Measurements from ENCODE around the gene DLST. TPM values are rescaled to one million over a fixed set of nuclear protein-coding genes. Genes with fewer than 3 reads are reported as not detected.

The DLST gene
- total and polyA plus RNA-seq, 2 experiments from 2014 or later = 10.8 to 68.7 TPM

- H3K4me1 ChIP-seq (ENCODE audit: insufficient read depth) = peaks cover 25% of the 10 kb centered on the region
- peaks cover 20% of the 10 kb centered on the region for H4K20me1 ChIP-seq (ENCODE audit: insufficient read depth, poor library complexity, severe bottlenecking)
- peaks cover 5% of the 10 kb centered on the region for H3K27me3 ChIP-seq
- 40% methylated on average over 3 of the region's 3 CpGs for WGBS (ENCODE audit: low lambda C conversion rate, missing lambda C conversion rate)
- no peaks in the 10 kb centered on the region for H3K36me3 ChIP-seq (replicated peaks; ENCODE audit: insufficient read depth, low read depth)
- H3K9me2 ChIP-seq (replicated peaks; ENCODE audit: insufficient read depth) = no peaks in the 10 kb centered on the region
- H3K4me2 ChIP-seq = peak overlapping the region; percentile 91
- H3K27ac ChIP-seq = peak overlapping the region; percentile 79
- peaks cover 26% of the 10 kb centered on the region for H3K79me2 ChIP-seq
- TF ChIP-seq CTCF (IDR thresholded peaks at IDR 0.05; ENCODE audit: poor library complexity) (no peak), EZH2phosphoT487 (IDR thresholded peaks at IDR 0.05; ENCODE audit: low read depth, severe bottlenecking, unreplicated experiment) (no peak), EZH2 (IDR thresholded peaks at IDR 0.05; ENCODE audit: borderline replicate concordance) (no peak)
- H3K4me3 ChIP-seq = no peak overlapping the region
- DNase-seq (ENCODE audit: low spot score) = peak; percentile 42
- no peak overlapping the region for H2AFZ ChIP-seq
- H3K9me3 ChIP-seq (ENCODE audit: low read depth) = no peaks in the 10 kb centered on the region
Observed at GRCh38 chr14:74879427-74880182, 2.1 kb upstream of the DLST start.

- H3K27me3 ChIP-seq = no peaks in the 10 kb centered on the region
- H3K27ac ChIP-seq = peak overlapping the region; percentile 98
- H2AFZ ChIP-seq = peak overlapping the region; percentile 99
- no peaks in the 10 kb centered on the region for H3K9me2 ChIP-seq (replicated peaks; ENCODE audit: insufficient read depth)
- TF ChIP-seq EZH2phosphoT487 (IDR thresholded peaks at IDR 0.05; ENCODE audit: low read depth, severe bottlenecking, unreplicated experiment) = no peak
- TF ChIP-seq EZH2 (IDR thresholded peaks at IDR 0.05; ENCODE audit: borderline replicate concordance) = no peak
- TF ChIP-seq CTCF (IDR thresholded peaks at IDR 0.05; ENCODE audit: poor library complexity) = no peak
- H3K4me3 ChIP-seq = peak overlapping the region; percentile 96
- H4K20me1 ChIP-seq (ENCODE audit: insufficient read depth, poor library complexity, severe bottlenecking) = peaks cover 46% of the 10 kb centered on the region
- no peaks in the 10 kb centered on the region for H3K36me3 ChIP-seq (replicated peaks; ENCODE audit: insufficient read depth, low read depth)
- 2% methylated on average over 45 of the region's 49 CpGs for WGBS (ENCODE audit: low lambda C conversion rate, missing lambda C conversion rate)
- peaks cover 25% of the 10 kb centered on the region for H3K4me1 ChIP-seq (ENCODE audit: insufficient read depth)
- no peaks in the 10 kb centered on the region for H3K9me3 ChIP-seq (ENCODE audit: low read depth)
- peak; percentile 65 for DNase-seq (ENCODE audit: low spot score)
- H3K4me2 ChIP-seq = peak overlapping the region; percentile 91
- H3K79me2 ChIP-seq = peaks cover 53% of the 10 kb centered on the region
Observed at GRCh38 chr14:74882103-74882920, 596 bp downstream of the DLST start.

- Histone ChIP-seq H3K36me3 (replicated peaks; ENCODE audit: insufficient read depth, low read depth) (no peaks in the 10 kb centered on the region), H3K4me2 (no peak overlapping the region), H3K79me2 (peaks cover 66% of the 10 kb centered on the region), H3K9me3 (ENCODE audit: low read depth) (no peaks in the 10 kb centered on the region), H3K27me3 (no peaks in the 10 kb centered on the region), H3K27ac (no peak overlapping the region), H3K9me2 (replicated peaks; ENCODE audit: insufficient read depth) (no peaks in the 10 kb centered on the region), H2AFZ (no peak overlapping the region), H4K20me1 (ENCODE audit: insufficient read depth, poor library complexity, severe bottlenecking) (peaks cover 60% of the 10 kb centered on the region), H3K4me1 (ENCODE audit: insufficient read depth) (peaks cover 22% of the 10 kb centered on the region), H3K4me3 (no peak overlapping the region)
- no peak for DNase-seq (ENCODE audit: low spot score)
- 70% methylated on average over 3 of the region's 3 CpGs for WGBS (ENCODE audit: low lambda C conversion rate, missing lambda C conversion rate)
- no peak for TF ChIP-seq EZH2phosphoT487 (IDR thresholded peaks at IDR 0.05; ENCODE audit: low read depth, severe bottlenecking, unreplicated experiment)
- TF ChIP-seq EZH2 (IDR thresholded peaks at IDR 0.05; ENCODE audit: borderline replicate concordance) = no peak
- TF ChIP-seq CTCF (IDR thresholded peaks at IDR 0.05; ENCODE audit: poor library complexity) = no peak
Observed at GRCh38 chr14:74886001-74886400, 4.3 kb downstream of the DLST start.

Data from hepatocyte (in vitro differentiated cells).